Breast epithelium (tissue), 4 donors: ENCODE measurements around the gene RECQL. TPM values are rescaled to one million over a fixed set of nuclear protein-coding genes. Genes with fewer than 3 reads are reported as not detected.

Experiments
- DNase-seq, 2 donors: peaks; one replicate each; pipeline ENCODE4 v3.0.0-alpha.2; 2019; ENCODE audit warnings: low spot score in 2 of 2
- H3K27ac ChIP-seq, 2 donors: fragments of 200-600 bp; sonication (generic) in 1 of 2; one replicate each; pipeline ENCODE4 v1.5.1; 2016 to 2019; ENCODE audit warnings: mild to moderate bottlenecking in 1 of 2
- H3K27me3 ChIP-seq, 2 donors: fragments of 200-600 bp; sonication (generic) in 1 of 2; one replicate each; pipeline versions ENCODE4 v1.5.1 to v1.6.0; 2017 to 2019; ENCODE audit warnings: control low read depth in 1 of 2, mild to moderate bottlenecking in 1 of 2
- H3K36me3 ChIP-seq: fragments of 200-600 bp; one replicate; pipeline ENCODE4 v1.5.1; 2019
- H3K4me1 ChIP-seq, 2 donors: fragments of 200-600 bp; sonication (generic); one replicate each; pipeline ENCODE4 v1.5.1; 2016 to 2019; ENCODE audit warnings: control low read depth in 1 of 2
- H3K4me3 ChIP-seq, 3 donors: fragments of 200-600 bp; sonication (generic); 1 replicate in 2 of 3; 2 replicates in 1 of 3; pipeline ENCODE4 v1.5.1; 2016 to 2019; ENCODE audit warnings: mild to moderate bottlenecking in 3 of 3, moderate library complexity in 2 of 3
- H3K9me3 ChIP-seq, 2 donors: fragments of 200-600 bp; sonication (generic) in 1 of 2; one replicate each; pipeline ENCODE4 v1.5.1; 2016 to 2019; ENCODE audit warnings: control low read depth in 1 of 2
- POLR2A ChIP-seq: fragments of 450-650 bp; IDR thresholded peaks from one replicate; pipeline ENCODE4 v1.6.1; 2016; ENCODE audit warnings: antibody characterized with exemption, mild to moderate bottlenecking, moderate library complexity
- POLR2AphosphoS5 ChIP-seq, 3 donors: sonication (generic); formaldehyde crosslinking; IDR thresholded peaks; one replicate each; pipeline ENCODE4 v1.6.1; 2017; ENCODE audit warnings: antibody characterized with exemption in 3 of 3
- intact Hi-C: fragments of 100-400 bp; cut with DNase I; formaldehyde crosslinking; loops from one replicate; pipeline ENCODE4 v1.15.1; 2023; ENCODE audit warnings: low total_unique reads
- total RNA-seq, 3 donors: library from RNA; depleted of rRNA; stranded (reverse); fragments of >200 nt; gene quantifications; one replicate each; pipeline ENCODE4 v1.1.0, GENCODE V29; 2016
- TF ChIP-seq, protein P1 (sequence below), 3 donors: fragments of 450-650 bp; IDR thresholded peaks; one replicate each; pipeline ENCODE4 v1.5.1; 2016 to 2017; ENCODE audit warnings: antibody characterized with exemption in 3 of 3, mild to moderate bottlenecking in 3 of 3, moderate library complexity in 3 of 3

Gene RECQL, protein sequence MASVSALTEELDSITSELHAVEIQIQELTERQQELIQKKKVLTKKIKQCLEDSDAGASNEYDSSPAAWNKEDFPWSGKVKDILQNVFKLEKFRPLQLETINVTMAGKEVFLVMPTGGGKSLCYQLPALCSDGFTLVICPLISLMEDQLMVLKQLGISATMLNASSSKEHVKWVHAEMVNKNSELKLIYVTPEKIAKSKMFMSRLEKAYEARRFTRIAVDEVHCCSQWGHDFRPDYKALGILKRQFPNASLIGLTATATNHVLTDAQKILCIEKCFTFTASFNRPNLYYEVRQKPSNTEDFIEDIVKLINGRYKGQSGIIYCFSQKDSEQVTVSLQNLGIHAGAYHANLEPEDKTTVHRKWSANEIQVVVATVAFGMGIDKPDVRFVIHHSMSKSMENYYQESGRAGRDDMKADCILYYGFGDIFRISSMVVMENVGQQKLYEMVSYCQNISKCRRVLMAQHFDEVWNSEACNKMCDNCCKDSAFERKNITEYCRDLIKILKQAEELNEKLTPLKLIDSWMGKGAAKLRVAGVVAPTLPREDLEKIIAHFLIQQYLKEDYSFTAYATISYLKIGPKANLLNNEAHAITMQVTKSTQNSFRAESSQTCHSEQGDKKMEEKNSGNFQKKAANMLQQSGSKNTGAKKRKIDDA
- 10 to 100 TPM; 33.8 to 46.2 (median 37.0) TPM for total RNA-seq

- H3K4me1 ChIP-seq, result peaks cover 0 to 9% of the 10 kb centered on the region in 2 donors
- peak; percentile 89 to 96 for DNase-seq
- no peaks in the 10 kb centered on the region for H3K9me3 ChIP-seq
- TF ChIP-seq, protein P1, sequence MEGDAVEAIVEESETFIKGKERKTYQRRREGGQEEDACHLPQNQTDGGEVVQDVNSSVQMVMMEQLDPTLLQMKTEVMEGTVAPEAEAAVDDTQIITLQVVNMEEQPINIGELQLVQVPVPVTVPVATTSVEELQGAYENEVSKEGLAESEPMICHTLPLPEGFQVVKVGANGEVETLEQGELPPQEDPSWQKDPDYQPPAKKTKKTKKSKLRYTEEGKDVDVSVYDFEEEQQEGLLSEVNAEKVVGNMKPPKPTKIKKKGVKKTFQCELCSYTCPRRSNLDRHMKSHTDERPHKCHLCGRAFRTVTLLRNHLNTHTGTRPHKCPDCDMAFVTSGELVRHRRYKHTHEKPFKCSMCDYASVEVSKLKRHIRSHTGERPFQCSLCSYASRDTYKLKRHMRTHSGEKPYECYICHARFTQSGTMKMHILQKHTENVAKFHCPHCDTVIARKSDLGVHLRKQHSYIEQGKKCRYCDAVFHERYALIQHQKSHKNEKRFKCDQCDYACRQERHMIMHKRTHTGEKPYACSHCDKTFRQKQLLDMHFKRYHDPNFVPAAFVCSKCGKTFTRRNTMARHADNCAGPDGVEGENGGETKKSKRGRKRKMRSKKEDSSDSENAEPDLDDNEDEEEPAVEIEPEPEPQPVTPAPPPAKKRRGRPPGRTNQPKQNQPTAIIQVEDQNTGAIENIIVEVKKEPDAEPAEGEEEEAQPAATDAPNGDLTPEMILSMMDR (IDR thresholded peaks at IDR 0.05), result no peak
- TF ChIP-seq POLR2AphosphoS5 (IDR thresholded peaks at IDR 0.05) (peak; percentile 61 to 83 (median 61)), POLR2A (peak; percentile 24)
- no peaks in the 10 kb centered on the region for H3K27me3 ChIP-seq
- H3K4me3 ChIP-seq, result peak within 1 kb of the TSS; percentile 91 to 94 (median 93)
- H3K36me3 ChIP-seq, result no peaks in the 10 kb centered on the region
- intact Hi-C loops, result no loop called here
- H3K27ac ChIP-seq, result peak within 1 kb of the TSS; percentile 87 to 92
These were observed at the start of gene RECQL, which contains the start of gene GOLT1B for GRCh38 chr12:21501258-21502163. RECQL (minus strand) TSS chr12:21501635; CDS start chr12:21499570, 2,065 bp downstream. GOLT1B (plus strand) TSS chr12:21501789; CDS start chr12:21501924, 135 bp downstream.

DNA sequence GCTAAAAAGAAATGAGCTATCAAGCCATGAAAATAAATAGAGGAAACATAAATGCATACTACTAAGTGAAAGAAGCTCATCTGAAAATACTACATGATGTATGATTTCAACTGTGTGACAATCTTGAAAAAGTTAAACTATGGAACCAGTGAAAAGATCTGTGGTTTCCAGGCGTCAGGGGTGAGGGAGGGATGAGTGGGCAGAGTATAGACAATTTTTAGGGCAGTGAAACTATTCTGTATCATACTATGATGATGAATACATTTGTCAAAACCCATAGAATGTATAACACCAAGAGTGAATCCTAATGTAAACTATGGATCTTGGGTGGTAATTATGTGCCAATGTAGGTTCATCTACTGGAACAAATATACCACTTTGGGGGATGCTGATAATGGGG, 46.0 kb upstream of the RECQL start:
- Histone ChIP-seq H3K9me3 (no peaks in the 10 kb centered on the region), H3K36me3 (no peaks in the 10 kb centered on the region), H3K27ac (no peak overlapping the region), H3K4me3 (no peak overlapping the region), H3K4me1 (no peaks in the 10 kb centered on the region), H3K27me3 (no peaks in the 10 kb centered on the region)
- no peak for DNase-seq
- intact Hi-C loops, result no loop called here
- no peak for TF ChIP-seq POLR2A
- TF ChIP-seq, protein P1 (IDR thresholded peaks at IDR 0.05), result no peak
- TF ChIP-seq POLR2AphosphoS5 (IDR thresholded peaks at IDR 0.05), result no peak

GRCh38 chr12:21546716-21547115, 45.3 kb upstream of the RECQL start:
- Histone ChIP-seq H3K27me3 (no peaks in the 10 kb centered on the region), H3K4me3 (no peak overlapping the region)
- intact Hi-C loops, result no loop called here

DNA sequence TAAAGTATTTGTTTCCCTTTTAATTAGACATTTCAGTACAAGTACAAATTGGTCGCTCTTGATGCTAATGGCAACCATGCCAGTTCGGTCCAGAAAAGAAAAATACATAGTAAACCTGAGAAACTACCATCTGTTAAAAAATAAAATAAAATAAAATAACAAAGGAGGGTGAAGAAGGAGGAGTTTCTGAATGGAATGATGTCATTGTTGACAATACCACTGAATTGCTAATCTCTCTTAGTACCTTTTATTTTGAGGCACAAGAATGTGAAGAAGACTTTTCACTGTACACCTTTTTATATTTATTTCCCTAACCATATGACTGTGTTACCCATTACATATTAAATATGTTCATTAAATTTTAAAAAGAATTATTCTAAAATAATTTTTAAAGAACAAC, 44.1 kb upstream of the RECQL start:
- Histone ChIP-seq H3K9me3 (no peaks in the 10 kb centered on the region), H3K27ac (no peak overlapping the region), H3K4me1 (no peaks in the 10 kb centered on the region), H3K36me3 (no peaks in the 10 kb centered on the region), H3K27me3 (no peaks in the 10 kb centered on the region), H3K4me3 (no peak overlapping the region)
- TF ChIP-seq POLR2A, result no peak
- TF ChIP-seq POLR2AphosphoS5 (IDR thresholded peaks at IDR 0.05), result no peak
- TF ChIP-seq, protein P1 (IDR thresholded peaks at IDR 0.05), result no peak
- no peak for DNase-seq
- intact Hi-C loops, result no loop called here

More at GRCh38 chr12:21546716-21547115, 45.3 kb upstream of the RECQL start:
- H3K36me3 ChIP-seq, result no peaks in the 10 kb centered on the region
- H3K27ac ChIP-seq, result no peak overlapping the region
- no peaks in the 10 kb centered on the region for H3K4me1 ChIP-seq
- DNase-seq, result no peak
- no peak for TF ChIP-seq POLR2A
- no peak for TF ChIP-seq POLR2AphosphoS5 (IDR thresholded peaks at IDR 0.05)
- TF ChIP-seq, protein P1 (IDR thresholded peaks at IDR 0.05), result no peak
- H3K9me3 ChIP-seq, result no peaks in the 10 kb centered on the region
